Neural crest cell (in vitro differentiated cells): ENCODE data around the gene ZNF653. TPM values are rescaled to one million over a fixed set of nuclear protein-coding genes. Genes with fewer than 3 reads are reported as not detected.

Source experiments
- DNase-seq: peaks from one replicate; pipeline ENCODE4 v3.0.0; 2021; ENCODE audit warnings: low read depth, mixed read lengths, low spot score
- H3K27ac Mint-ChIP-seq: one replicate; pipeline ENCODE4 v1.8.0; 2021; ENCODE audit warnings: mild to moderate bottlenecking, mixed read lengths; ENCODE audit not compliant: unreplicated experiment
- H3K27me3 Mint-ChIP-seq: 2 replicates; pipeline ENCODE4 v1.8.0; 2021; ENCODE audit warnings: low read depth, mild to moderate bottlenecking, mixed read lengths
- H3K36me3 Mint-ChIP-seq: 2 replicates; pipeline ENCODE4 v1.8.0; 2021; ENCODE audit warnings: low read depth, mild to moderate bottlenecking, mixed read lengths
- H3K4me1 Mint-ChIP-seq: 2 replicates; pipeline ENCODE4 v1.8.0; 2021; ENCODE audit warnings: mixed read lengths
- H3K4me3 Mint-ChIP-seq: one replicate; pipeline ENCODE4 v1.8.0; 2021; ENCODE audit warnings: mild to moderate bottlenecking, mixed read lengths
- H3K9me3 Mint-ChIP-seq: 2 replicates; pipeline ENCODE4 v1.8.0; 2021; ENCODE audit warnings: mixed read lengths
- long read RNA-seq: library from polyadenylated mRNA; unstranded; transcript quantifications from one replicate; pipeline ENCODE4 v2.0.0, GENCODE V29; 2020
- total RNA-seq: library from RNA; stranded (reverse); gene quantifications from 2 replicates; pipeline ENCODE4 v1.2.1, GENCODE V29; 2021
- TF ChIP-seq, protein P1 (sequence below): fragments of 200-600 bp; sonication (generic); conservative IDR thresholded peaks from 2 replicates; pipeline ENCODE4 v1.5.0; 2021; ENCODE audit warnings: antibody characterized with exemption, mild to moderate bottlenecking

The ZNF653 gene, protein sequence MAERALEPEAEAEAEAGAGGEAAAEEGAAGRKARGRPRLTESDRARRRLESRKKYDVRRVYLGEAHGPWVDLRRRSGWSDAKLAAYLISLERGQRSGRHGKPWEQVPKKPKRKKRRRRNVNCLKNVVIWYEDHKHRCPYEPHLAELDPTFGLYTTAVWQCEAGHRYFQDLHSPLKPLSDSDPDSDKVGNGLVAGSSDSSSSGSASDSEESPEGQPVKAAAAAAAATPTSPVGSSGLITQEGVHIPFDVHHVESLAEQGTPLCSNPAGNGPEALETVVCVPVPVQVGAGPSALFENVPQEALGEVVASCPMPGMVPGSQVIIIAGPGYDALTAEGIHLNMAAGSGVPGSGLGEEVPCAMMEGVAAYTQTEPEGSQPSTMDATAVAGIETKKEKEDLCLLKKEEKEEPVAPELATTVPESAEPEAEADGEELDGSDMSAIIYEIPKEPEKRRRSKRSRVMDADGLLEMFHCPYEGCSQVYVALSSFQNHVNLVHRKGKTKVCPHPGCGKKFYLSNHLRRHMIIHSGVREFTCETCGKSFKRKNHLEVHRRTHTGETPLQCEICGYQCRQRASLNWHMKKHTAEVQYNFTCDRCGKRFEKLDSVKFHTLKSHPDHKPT
- total RNA-seq: 17.9 and 19.0 TPM in 2 replicates
- long read RNA-seq, partial matches to known transcripts: 0 of 1 reads
- long read RNA-seq, other reads (novel, unspliced or antisense): 1 of 1 reads

DNA sequence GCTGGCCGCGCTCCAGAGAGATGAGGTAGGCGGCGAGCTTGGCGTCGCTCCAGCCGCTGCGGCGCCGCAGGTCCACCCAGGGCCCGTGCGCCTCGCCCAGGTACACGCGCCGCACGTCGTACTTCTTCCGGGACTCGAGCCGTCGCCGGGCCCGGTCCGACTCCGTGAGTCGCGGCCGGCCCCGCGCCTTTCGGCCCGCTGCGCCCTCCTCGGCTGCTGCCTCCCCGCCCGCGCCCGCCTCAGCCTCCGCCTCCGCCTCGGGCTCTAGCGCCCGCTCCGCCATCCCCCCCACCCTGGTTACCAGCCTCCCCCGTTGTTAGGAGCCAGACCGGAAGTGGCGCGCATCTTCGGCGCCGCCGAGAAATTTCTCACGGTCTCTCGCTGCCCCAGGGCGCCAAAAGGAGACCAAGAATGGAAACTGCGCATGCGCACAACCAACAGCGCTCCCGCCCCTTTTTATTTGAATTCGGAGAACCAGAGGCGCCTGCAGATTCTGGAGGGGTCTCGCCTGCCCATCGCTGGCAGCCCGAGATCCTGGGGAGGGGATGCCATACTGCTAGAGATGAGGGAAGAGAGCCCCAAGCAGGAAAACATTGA is at the start of gene ZNF653:
TSS of gene ZNF653 (minus strand) at position 336 of the 597 bp plus-strand sequence. CDS start at position 283, 53 bp downstream.
- TF ChIP-seq, protein P1, sequence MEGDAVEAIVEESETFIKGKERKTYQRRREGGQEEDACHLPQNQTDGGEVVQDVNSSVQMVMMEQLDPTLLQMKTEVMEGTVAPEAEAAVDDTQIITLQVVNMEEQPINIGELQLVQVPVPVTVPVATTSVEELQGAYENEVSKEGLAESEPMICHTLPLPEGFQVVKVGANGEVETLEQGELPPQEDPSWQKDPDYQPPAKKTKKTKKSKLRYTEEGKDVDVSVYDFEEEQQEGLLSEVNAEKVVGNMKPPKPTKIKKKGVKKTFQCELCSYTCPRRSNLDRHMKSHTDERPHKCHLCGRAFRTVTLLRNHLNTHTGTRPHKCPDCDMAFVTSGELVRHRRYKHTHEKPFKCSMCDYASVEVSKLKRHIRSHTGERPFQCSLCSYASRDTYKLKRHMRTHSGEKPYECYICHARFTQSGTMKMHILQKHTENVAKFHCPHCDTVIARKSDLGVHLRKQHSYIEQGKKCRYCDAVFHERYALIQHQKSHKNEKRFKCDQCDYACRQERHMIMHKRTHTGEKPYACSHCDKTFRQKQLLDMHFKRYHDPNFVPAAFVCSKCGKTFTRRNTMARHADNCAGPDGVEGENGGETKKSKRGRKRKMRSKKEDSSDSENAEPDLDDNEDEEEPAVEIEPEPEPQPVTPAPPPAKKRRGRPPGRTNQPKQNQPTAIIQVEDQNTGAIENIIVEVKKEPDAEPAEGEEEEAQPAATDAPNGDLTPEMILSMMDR: no peak
- Mint-ChIP-seq H3K36me3 (no peaks in the 10 kb centered on the region), H3K4me3 (peak within 1 kb of the TSS; percentile 96), H3K9me3 (no peaks in the 10 kb centered on the region), H3K27me3 (peaks cover 4% of the 10 kb centered on the region), H3K27ac (peak within 1 kb of the TSS; percentile 96), H3K4me1 (peaks cover 19% of the 10 kb centered on the region)
- DNase-seq: peak; percentile 96

DNA sequence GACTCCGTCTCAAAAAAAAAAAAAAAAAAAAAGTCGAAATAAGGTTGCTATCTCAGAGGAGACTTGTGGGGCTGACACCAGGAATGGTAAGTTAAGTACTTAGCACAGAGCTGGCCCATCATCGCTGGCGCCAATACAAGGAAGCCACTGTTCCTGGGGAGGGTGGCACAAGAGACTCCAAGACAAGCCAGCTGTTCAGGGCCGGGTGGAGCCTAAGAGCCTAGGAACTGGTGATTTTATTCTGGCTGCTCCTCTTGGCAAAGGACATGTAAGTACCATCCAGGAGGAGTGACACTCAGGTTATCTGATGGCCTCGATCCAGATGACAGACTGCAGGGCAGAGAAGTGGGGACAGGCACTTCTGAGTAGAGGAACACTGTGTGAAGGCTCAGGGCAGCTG is 49.6 kb upstream of the ZNF653 start:
- TF ChIP-seq, protein P1: no peak
- H3K27ac Mint-ChIP-seq: no peak overlapping the region
- peaks cover 5% of the 10 kb centered on the region for H3K36me3 Mint-ChIP-seq
- H3K9me3 Mint-ChIP-seq: no peaks in the 10 kb centered on the region
- peaks cover 22% of the 10 kb centered on the region for H3K4me1 Mint-ChIP-seq
- H3K27me3 Mint-ChIP-seq: no peaks in the 10 kb centered on the region
- H3K4me3 Mint-ChIP-seq: peak overlapping the region; percentile 71
- no peak for DNase-seq

GRCh38 chr19:11554160-11554559 is 48.5 kb upstream of the ZNF653 start:
- no peak for DNase-seq
- no peaks in the 10 kb centered on the region for H3K27me3 Mint-ChIP-seq
- H3K27ac Mint-ChIP-seq: no peak overlapping the region
- H3K36me3 Mint-ChIP-seq: peaks cover 5% of the 10 kb centered on the region
- peak overlapping the region; percentile 67 for H3K4me3 Mint-ChIP-seq
- H3K9me3 Mint-ChIP-seq: no peaks in the 10 kb centered on the region
- TF ChIP-seq, protein P1: no peak
- peaks cover 17% of the 10 kb centered on the region for H3K4me1 Mint-ChIP-seq

- no peak overlapping the region for H3K27ac Mint-ChIP-seq
- TF ChIP-seq, protein P1: no peak
- H3K9me3 Mint-ChIP-seq: no peaks in the 10 kb centered on the region
- no peak overlapping the region for H3K4me3 Mint-ChIP-seq
- no peak for DNase-seq
- peaks cover 7% of the 10 kb centered on the region for H3K4me1 Mint-ChIP-seq
- H3K36me3 Mint-ChIP-seq: peaks cover 5% of the 10 kb centered on the region
- H3K27me3 Mint-ChIP-seq: no peaks in the 10 kb centered on the region
These were observed 47.2 kb upstream of the ZNF653 start for GRCh38 chr19:11552666-11553372.

- Mint-ChIP-seq H3K9me3 (no peaks in the 10 kb centered on the region), H3K36me3 (peaks cover 5% of the 10 kb centered on the region), H3K27me3 (no peaks in the 10 kb centered on the region), H3K4me1 (peaks cover 1% of the 10 kb centered on the region), H3K4me3 (no peak overlapping the region), H3K27ac (no peak overlapping the region)
- DNase-seq: no peak
- TF ChIP-seq, protein P1: peak; percentile 50
These were observed 46.1 kb upstream of the ZNF653 start for GRCh38 chr19:11551603-11552235.
